Measurements from ENCODE around the gene CD79B.

- no peak for TF ChIP-seq POLR2AphosphoS5 (IDR thresholded peaks at IDR 0.05; ENCODE audit: low read depth, low read length)
- TF ChIP-seq POLR2A (IDR thresholded peaks at IDR 0.05; ENCODE audit: low read depth, low read length), result no peak
- TF ChIP-seq TAF1 (IDR thresholded peaks at IDR 0.05; ENCODE audit: low read depth, low read length), result no peak
- TF ChIP-seq PAX5 (IDR thresholded peaks at IDR 0.05; ENCODE audit: insufficient read depth, low read length, severe bottlenecking), result no peak
- TF ChIP-seq POU2F2 (IDR thresholded peaks at IDR 0.05; ENCODE audit: low read depth, low read length), result no peak
- TF ChIP-seq SPI1 (IDR thresholded peaks at IDR 0.05; ENCODE audit: low read depth, low read length), result no peak
These were observed 40.7 kb upstream of the CD79B start, which contains the start of gene SCN4A for GRCh38 chr17:63972796-63973195.

Measured in GM12891 (cell line).